Left forelimb (tissue), 1 donor: ENCODE results near the gene RNF125.
"Not testable (repeated sequence)": the region's sequence is repeated elsewhere in the genome, so short reads cannot be mapped to it uniquely, and the experiment has no call there.

Experiments used
- DNase-seq: peaks from one replicate; pipeline ENCODE4 v3.0.0-alpha.2; 2018; ENCODE audit warnings: low spot score

RNF125 gene

DNA sequence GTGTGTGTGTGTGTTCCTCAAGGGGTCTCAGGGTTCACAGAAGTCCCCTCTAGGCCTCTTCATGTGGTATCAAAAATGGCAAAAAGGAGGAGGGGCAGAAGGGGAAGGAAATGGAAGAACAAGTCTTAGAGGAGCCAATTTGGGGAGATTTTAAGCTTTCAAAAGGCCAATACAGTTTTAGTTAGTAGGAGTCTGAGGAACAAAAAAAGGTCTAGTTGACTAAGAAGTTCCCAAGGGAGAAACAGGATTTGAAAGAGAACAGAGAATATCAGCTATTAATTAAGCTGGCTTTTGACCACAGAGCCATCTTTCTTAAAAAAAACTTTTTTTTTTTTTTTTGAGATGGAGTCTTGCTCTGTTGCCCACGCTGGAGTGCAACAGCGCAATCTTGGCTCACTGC lies 7.1 kb downstream of the RNF125 start:
- DNase-seq = no peak

DNA sequence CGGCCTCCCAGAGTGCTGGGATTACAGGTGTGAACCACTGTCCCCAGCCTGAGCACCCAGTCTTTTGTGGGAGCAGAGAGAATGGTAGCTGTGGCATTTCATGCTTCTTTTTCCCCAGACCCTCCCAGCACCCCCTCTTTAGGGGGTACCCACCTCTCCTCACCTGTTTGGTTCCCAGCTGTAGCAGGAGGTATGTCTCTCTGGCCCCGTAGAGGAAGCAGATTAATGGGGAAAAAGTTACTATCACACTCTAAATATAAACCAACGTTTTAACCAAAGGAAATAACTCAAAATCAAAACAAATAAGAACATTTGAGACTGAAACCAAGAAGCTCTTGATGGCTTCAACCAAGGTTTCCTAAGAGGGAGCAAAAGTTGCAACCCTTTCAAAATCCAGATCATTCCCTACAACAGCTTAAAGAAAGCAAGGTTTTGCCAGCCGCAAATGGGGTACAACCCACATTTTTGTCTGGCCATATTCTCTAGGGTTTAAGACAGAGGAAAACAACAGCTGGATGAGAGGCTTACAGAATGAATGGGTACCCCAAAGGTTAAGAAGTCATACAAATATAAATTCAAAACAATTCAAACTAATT lies 8.0 kb downstream of the RNF125 start:
- no peak for DNase-seq

DNA sequence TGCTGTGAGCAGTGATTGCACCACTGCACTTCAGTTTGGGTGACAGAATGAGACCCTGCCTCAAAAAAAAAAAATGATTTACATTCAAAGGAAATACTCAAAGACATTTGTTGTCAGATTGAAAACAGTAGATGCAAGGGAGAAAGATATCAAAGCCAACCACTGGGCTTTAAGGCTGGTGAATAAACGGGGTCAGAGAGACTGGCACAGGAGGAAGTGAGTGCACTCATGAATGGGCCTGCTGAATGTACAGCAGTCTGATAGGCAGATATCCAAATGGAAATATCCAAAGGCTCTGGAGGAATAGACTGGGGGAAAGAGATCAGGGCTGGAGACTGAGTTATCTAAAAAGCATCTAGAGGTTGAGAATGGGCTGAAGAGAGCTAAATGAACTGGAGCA lies 10.9 kb downstream of the RNF125 start:
- DNase-seq = no peak

DNA sequence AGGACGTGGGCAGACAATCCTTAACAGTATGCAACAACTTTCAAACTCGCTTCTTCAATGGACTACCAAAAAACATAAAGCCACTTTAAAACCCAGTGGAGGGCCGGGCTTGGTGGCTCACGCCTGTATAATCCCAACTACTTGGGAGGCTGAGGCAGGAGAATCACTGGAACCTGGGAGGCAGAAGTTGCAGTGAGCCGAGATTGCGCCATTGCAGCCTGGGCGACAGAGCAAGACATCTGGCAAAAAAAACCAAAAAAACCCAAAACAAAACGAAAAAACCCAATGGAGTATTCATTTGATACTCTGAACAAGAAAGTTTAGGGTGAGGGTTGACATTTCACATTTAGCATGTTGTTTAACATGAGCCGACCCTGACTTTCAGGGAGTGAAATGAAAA lies 14.0 kb downstream of the RNF125 start:
- DNase-seq = no peak

DNA sequence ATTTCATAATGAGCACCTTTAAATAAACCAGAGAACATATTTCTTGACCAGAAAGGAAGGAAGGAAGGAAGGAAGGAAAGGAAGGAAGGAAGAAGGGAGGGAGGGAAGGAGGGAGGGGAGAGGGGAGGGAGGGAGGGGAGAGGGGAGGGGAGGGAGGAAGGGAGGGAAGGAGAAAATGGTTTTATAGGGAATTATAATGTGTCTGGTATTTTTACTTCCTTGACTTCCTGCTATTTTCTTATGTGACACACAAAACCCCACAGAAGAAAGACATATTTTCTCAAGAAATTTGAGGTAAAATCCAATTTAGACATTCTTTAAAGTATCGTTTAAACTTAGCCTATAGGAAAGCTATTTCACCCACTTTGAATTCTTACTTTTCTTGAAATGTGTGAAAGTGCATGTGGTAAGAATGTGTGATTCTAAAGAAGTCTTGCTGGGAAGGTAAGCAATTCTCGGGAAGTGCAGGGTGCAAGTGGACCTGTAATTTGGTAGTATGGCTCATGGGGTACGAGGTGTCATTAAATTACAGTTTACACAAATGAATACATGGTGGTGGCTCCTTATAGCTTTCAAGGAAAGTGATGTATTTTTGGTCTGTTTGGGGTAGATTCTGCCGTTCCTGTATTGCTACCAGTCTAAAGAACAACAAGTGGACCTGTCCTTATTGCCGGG lies 18.0 kb downstream of the RNF125 start:
- no peak for DNase-seq

DNA sequence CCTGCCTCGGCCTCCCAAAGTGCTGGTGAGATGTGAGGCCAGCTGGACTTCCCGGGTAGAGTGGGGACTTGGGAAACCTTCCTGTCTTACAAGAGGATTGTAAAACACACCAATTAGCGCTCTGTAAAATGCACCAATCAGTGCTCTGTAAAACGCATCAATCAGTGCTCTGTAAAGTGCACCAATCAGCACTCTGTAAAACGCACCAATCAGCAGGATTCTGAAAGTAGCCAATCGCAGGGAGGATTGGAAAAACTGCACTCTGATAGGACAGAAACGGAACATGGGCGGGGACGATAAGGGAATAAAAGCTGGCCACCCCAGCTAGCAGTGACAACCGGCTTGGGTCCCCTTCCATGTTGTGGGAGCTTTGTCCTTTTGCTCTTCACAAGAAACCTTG lies 19.0 kb downstream of the RNF125 start:
- no peak for DNase-seq

DNA sequence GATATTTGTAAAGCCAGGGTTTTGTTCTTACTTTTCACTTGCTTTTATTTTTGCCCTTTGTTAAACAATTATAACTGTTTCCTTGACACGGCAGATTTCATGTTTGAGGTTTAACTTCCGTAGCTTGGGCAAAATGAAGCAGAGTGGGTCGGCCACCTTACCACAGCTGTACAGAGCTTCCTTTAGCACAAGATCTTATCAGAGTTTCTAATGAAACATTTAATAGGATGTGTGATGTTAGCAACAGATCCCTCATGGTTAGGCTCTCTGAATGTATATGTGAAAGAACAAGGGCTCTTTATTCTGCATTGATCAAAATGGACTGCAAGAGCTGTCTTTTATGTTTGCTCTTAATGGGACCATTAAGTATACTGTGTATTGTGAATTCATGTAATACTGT lies 22.3 kb downstream of the RNF125 start:
- DNase-seq = no peak

DNA sequence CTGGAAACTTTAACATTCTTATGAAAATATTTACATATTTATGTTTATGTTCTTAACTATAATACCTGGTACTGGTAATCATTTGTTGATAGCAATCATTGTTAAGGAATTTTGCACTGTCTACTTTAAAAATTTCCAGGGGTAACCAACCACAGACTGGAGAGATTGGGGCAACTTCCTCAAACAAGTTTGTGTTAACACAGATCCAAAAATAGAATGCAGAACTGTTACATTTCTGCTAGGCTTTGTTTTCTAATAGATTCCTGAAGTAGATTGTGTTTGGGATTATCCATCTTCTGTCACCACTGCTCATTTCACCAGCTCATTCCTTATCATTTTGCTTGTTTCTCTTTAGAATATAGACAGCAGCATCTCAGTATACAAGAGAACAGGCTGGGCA lies 23.7 kb downstream of the RNF125 start:
- DNase-seq = no peak

DNA sequence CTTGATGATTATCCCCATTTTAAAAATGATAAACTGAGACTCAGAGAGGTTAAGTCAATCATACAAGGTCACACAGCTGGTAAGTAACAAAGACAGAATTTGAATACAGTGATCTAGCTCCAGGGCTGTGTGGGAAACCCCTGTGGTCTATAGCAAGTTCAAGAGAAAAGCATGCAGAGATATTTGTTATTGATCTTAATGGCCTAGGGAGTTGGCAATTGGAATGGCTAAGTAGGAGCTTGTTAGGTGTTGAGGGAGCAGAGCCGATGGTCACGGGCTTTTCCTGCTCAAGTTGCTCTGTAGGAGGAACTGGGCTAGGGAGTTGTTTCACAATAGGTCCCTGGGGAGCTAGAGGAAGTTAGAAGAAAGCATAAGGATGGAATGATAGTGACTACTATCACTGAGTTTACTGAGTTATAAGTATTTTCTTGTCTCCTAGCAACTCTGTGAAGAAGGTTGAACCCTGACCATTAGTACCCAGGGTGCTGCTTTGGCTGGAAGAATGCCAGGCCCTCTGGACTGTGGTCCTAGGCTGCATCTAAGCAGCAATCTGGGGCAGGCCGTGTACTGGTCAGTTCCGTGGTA lies 30.0 kb downstream of the RNF125 start:
- DNase-seq = no peak

DNA sequence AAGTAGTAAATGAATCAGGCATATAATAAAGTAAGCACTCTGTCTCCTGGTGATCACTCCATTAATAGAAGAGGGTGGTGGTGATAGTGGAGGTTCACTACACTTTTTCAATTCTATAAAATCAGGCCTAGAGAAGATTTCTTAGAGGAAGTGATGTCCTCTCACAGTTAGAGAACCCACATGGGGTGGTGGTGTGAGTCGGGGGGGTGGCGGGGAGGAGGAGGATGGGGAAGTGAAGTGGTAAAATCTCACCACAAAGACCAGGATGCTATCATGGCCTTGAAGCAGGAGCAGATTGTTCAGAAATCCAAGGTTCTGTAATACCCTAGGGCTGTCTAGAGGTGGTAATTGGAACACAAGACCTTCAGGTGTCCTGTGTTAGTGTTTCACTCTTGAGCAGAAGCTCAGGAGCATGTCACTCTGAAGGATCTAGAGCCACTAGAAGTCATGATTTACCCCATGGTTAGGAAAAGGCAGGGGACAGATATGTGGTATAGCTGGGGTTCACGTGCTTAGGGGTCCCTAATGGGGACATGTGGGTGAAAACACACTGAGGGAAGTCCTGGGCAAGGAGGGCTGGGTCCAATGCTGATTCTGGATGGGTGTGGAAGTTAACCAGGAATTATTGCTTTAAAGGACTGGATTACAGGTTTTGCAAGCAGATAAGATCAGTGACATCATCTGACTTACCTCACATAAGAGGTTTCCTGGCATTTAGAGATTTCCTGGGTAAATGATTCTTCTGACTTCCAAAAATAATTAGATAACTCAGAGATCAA lies 31.0 kb downstream of the RNF125 start:
- no peak for DNase-seq

DNA sequence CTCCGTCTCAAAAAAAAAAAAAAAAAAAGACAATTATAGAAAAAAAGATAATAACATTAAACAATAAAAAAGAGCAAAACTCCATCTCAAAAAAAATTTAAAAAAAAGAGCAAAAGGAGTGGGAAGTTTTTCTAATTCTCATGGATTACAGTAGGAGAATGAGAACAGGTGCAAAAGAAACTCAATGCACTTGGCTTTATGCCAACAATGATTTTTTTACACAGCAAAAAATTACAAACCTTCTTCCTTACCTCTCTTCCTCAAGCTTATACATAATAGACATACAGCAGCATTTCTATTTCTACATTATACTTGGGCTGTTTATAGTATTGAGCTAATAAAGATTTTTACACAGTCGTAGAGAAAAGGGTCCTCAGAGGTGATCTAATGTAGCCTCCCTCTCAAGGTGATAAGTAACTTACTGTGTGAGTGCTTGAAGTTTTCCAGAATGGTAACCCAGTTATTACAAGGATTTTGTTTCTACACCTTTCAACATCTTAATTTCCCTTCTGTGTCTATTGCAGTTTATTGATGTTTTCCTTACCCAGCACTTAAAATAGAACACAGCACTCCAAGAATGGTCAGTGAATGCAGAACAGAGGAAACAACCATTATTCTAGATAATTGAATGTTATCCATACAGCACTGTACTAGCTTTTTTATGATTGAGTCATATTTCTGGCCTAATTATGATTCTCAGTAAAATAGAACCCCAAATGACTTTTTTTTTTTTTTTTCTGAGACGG lies 38.2 kb downstream of the RNF125 start:
- no peak for DNase-seq

DNA sequence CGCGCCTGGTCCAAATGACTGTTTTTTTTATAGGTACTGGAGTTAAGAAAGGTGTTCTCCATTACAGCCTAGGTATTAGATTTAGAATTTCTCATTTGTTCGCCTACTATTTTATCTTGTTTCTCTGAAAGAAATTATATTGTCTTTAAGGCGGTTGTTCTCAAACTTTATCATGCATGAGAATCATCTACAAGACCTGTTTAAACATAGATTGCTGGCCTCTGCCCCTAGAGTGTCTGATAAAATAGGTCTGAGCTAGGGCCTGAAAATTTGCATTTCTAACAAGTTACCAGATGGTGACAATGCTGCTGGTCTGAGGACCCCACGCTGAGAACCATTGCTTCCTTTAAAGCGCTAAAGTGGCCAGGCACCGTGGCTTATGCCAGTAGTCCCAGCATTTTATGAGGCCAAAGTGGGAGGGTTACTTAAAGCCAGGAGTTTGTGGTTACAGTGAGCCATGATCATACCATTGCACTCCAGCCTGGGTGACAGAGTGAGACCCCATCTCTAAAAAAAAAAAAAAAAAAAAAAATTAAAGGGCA lies 39.1 kb downstream of the RNF125 start:
- no peak for DNase-seq

DNA sequence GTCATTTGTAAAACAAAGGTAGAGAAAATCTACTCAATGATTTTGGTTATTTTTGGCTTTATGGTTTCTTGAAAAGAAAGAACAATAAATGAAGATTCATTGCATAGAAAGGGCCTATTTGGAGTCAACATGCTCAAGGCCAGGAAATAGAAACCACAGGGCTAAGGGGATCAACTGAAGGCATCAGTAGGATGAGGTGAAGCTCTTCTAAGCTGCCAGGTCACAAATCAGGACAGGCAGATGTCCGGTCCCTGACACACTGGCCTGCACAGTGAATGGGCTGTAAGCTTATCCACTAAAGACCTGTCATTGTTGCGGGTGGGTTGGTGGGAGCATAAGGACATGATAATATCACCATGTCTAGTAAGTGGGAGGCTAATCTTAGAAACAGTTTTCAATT lies 41.4 kb downstream of the RNF125 start:
- DNase-seq = no peak

DNA sequence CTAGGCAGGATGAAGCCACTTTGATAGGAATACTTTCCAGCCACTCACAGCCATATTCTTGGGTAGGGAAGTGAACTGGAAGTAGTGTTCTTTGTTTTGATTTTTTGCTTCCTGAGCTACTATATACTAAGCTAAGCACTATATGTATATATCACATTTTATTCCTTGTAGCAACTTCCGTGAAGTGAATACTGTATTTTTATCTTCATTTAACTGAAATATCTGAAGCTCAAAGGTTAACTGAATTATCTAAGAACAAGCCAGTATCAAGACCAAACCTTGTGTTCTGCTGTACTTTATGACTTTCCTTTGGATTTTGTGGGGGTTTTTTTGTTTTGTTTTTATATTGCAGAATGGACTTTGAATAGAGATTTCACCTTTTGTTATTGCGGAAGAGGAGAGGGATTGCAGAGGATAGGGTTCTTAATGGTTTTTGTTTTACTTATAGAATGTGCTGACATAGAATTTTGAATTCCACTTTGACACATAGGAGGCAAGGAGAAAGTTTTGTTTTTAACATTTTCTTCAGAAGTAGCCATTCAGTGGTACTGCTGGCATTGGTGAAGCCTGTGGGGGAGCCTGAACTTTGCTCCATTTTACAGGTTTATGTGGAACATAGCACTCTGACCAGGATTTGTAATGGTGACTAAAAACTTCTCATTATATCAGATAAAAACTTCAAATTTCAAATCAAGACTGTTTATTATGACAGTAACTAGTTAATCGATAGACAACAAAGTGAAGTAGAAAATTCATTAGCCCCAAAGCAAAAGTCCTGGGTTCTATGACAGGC lies 48.9 kb downstream of the RNF125 start:
- no peak for DNase-seq

DNA sequence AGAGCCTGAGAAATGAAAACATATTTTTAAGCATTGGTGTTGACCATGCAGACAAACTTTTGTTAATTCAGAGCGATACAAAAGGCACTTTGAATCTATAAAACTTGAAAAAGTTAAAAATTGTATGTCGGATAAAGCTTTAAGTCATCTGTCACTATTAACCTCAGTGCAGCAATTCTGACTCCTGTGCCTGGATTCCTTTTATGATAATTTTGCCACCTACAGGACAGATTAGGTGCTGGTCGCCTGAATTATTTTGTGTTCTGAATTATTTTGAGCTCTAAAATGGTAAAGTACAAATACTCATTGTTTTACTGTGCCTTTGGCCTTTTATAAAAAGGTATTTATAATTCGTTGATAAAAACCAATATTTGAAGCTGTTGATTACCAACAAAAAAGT lies 53.7 kb downstream of the RNF125 start:
- DNase-seq = no peak

DNA sequence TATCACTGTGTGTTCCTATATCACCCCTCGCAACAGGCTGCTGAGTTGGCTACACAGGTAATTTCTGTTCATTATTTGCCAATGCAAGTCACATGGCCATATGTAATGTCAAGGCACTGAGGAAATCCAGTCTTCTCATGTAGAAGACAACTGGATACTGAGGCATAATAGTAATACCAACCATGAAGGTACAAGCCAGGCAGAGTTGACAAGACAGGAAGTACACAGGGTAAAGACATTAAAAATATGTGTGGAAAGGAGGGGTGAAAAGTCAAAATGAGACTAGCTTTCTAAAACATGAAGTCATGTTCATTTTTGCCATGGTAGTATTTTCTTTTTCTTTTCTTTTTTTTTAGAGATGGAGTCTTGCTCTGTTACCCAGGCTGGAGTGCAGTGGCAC lies 55.6 kb downstream of the RNF125 start:
- no peak for DNase-seq

DNA sequence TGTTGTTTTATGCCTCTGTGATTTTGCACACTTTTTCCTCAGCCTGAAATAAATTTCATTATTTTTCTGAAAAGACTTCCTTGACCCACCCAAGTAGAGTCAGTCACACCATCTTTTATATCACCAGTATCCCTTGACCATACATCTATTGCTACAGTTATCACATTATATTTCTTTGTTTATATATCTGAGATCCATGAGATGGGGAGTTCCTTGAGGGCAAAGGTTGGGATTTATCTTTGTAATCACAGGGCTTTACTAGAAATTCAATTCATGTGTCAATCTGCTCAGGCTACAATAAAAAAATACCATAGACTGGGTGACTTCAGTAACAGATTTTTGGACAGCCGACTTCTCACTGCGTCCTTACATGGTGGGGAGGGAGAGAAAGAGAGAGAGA lies 60.2 kb downstream of the RNF125 start:
- no peak for DNase-seq

DNA sequence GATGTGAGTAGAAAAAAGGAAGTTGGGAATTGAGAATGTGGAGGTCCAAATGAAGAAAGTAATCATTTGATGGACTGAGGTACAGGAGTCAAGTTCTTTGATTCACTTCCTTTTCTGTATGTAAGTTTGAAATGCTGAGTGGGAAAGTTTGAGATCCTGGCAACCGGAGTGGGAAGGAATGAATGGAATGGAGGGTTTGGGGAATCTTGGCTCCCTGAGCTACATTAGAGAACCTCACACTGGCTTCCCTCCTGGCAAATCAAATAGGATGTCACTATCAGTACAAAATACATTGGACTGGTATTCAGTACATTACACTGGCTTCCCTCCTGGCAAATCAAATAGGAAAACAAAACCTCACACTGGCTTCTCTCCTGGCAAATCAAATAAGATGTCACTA lies 63.3 kb downstream of the RNF125 start:
- no peak for DNase-seq

DNA sequence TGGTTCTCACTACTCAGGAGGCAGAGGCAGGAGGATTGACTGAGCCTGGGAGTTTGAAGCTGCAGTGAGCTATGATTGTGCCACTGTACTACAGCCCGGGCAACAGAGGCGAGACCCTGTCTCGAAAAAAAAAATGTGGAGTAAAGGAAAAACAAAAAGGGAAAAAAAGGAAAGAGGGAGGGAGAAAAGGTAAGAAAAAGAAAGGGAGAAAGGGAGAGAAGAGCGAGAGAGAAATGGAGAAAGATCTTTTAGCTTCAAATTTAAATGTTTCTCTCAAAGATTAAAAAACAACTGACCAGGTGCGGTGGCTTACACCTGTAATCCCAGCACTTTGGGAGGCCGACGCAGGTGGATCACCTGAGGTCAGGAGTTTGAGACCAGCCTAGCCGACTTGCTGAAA lies 65.2 kb downstream of the RNF125 start:
- DNase-seq = no peak

DNA sequence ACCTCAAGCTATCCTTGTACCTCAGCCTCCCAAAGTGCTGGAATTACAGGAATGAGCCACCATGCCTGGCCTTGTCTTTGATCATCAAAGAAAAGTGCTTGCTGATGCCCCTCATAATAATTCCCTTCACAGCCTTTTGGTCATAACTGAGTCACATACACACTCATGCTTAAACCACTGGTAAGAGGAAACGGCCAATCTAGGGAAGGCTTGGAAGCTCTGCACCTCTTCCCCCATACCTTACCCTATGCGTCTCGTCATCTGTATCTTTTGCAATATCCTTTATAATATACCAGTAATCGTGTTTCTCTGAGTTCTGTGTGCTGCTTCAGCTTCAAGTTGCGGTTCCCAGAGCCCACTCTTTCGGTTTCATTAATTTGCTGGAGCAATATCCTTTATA lies 68.3 kb downstream of the RNF125 start:
- no peak for DNase-seq

DNA sequence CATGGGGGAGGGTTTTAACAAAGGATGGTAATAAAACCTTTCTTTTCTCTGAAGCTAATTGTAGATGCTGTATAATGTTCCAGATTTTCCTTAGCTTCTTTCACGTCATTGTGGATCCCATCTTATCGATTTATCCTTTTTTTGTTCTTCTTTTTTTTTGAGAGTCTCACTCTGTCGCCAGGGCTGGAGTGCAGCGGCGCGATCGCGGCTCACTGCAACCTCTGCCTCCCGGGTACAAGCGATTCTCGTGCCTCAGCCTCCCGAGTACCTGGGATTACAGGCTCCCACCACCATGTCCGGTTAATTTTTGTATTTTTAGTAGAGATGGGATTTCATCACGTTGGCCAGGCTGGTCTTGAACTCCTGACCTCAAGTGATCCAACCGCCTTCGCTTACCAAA lies 72.2 kb downstream of the RNF125 start:
- DNase-seq = not testable (repeated sequence)
